Mesenchymal stem cell (in vitro differentiated cells and primary cell): Measurements from ENCODE around the gene CCDC59.

Experiments used
- DNase-seq: peaks from one replicate; pipeline ENCODE4 v3.0.0-alpha.2; 2013
- H2AFZ ChIP-seq: one replicate; pipeline ENCODE4 v1.6.1; 2013; ENCODE audit warnings: low read depth, mild to moderate bottlenecking, control low read depth, inconsistent platforms, low read length, moderate library complexity
- H2AK5ac ChIP-seq: 2 replicates; pipeline ENCODE4 v1.6.1; 2013; ENCODE audit warnings: low read length, moderate library complexity, mild to moderate bottlenecking, inconsistent platforms; ENCODE audit not compliant: severe bottlenecking
- H2BK120ac ChIP-seq: one replicate; pipeline ENCODE4 v1.6.1; 2013; ENCODE audit warnings: low read depth, mild to moderate bottlenecking, inconsistent platforms, low read length, moderate library complexity
- H2BK12ac ChIP-seq, 2 experiments: one replicate each; pipeline ENCODE4 v1.6.1; 2013; ENCODE audit warnings: inconsistent platforms in 2 of 2, low read length in 2 of 2, mild to moderate bottlenecking in 2 of 2, moderate library complexity in 2 of 2, control low read depth in 1 of 2
- H2BK15ac ChIP-seq: one replicate; pipeline ENCODE4 v1.6.1; 2013; ENCODE audit warnings: mild to moderate bottlenecking, low read depth, inconsistent platforms; ENCODE audit not compliant: poor library complexity, severe bottlenecking
- H2BK5ac ChIP-seq: 2 replicates; pipeline ENCODE4 v1.6.1; 2013; ENCODE audit warnings: low read depth, mild to moderate bottlenecking, low read length, control low read depth, inconsistent platforms; ENCODE audit not compliant: poor library complexity, severe bottlenecking
- H3K14ac ChIP-seq, 2 experiments: one replicate each; pipeline ENCODE4 v1.6.1; 2013; ENCODE audit warnings: inconsistent platforms in 2 of 2, low read length in 2 of 2, control low read depth in 1 of 2, mild to moderate bottlenecking in 1 of 2, moderate library complexity in 1 of 2
- H3K18ac ChIP-seq, 2 experiments: one replicate each; pipeline ENCODE4 v1.6.1; 2013; ENCODE audit warnings: inconsistent platforms in 2 of 2, low read length in 2 of 2, control low read depth in 1 of 2, low read depth in 1 of 2, mild to moderate bottlenecking in 1 of 2
- H3K23ac ChIP-seq, 2 experiments: one replicate each; pipeline ENCODE4 v1.6.1; 2013; ENCODE audit warnings: inconsistent platforms in 2 of 2, low read length in 2 of 2, mild to moderate bottlenecking in 2 of 2, moderate library complexity in 2 of 2, control low read depth in 1 of 2
- H3K27ac ChIP-seq: 2 replicates; pipeline ENCODE4 v1.5.1; 2013; ENCODE audit warnings: mild to moderate bottlenecking, moderate library complexity, low read length, control low read depth, inconsistent platforms; ENCODE audit not compliant: poor library complexity, severe bottlenecking
- H3K27me3 ChIP-seq, 2 experiments: 2 replicates each; pipeline versions ENCODE4 v1.6.1 to v1.7.0; 2013; ENCODE audit warnings: low read length in 2 of 2, mild to moderate bottlenecking in 2 of 2, moderate library complexity in 2 of 2, control low read depth in 1 of 2, inconsistent platforms in 1 of 2; ENCODE audit not compliant: control insufficient read depth in 1 of 2, insufficient read depth in 1 of 2
- H3K36me3 ChIP-seq, 2 experiments: 2 replicates each; pipeline versions ENCODE4 v1.6.1 to v1.7.0; 2013; ENCODE audit warnings: low read length in 2 of 2, control low read depth in 1 of 2, inconsistent platforms in 1 of 2, low read depth in 1 of 2, mild to moderate bottlenecking in 1 of 2; ENCODE audit not compliant: insufficient read depth in 2 of 2, control insufficient read depth in 1 of 2
- H3K4ac ChIP-seq, 2 experiments: one replicate each; pipeline ENCODE4 v1.6.1; 2013; ENCODE audit warnings: inconsistent platforms in 2 of 2, low read length in 2 of 2, mild to moderate bottlenecking in 2 of 2, moderate library complexity in 2 of 2, control low read depth in 1 of 2, low read depth in 1 of 2
- H3K4me1 ChIP-seq: 2 replicates; pipeline ENCODE4 v1.6.1; 2013; ENCODE audit warnings: low read depth, low read length, control low read depth; ENCODE audit not compliant: control insufficient read depth, insufficient read depth
- H3K4me2 ChIP-seq: 2 replicates; pipeline ENCODE4 v1.6.1; 2013; ENCODE audit warnings: low read length, mild to moderate bottlenecking, inconsistent platforms; ENCODE audit not compliant: poor library complexity, severe bottlenecking
- H3K4me3 ChIP-seq, 2 experiments: 2 replicates each; pipeline versions ENCODE4 v1.5.1 to v1.7.0; 2013; ENCODE audit warnings: low read length in 2 of 2, mild to moderate bottlenecking in 2 of 2, control low read depth in 1 of 2, low read depth in 1 of 2; ENCODE audit not compliant: insufficient read depth in 1 of 2
- H3K79me1 ChIP-seq: replicated peaks from 2 replicates; pipeline ENCODE4 v1.6.1; 2013; ENCODE audit warnings: mild to moderate bottlenecking, control low read depth, low read length, inconsistent platforms; ENCODE audit not compliant: poor library complexity, severe bottlenecking
- H3K9ac ChIP-seq: 2 replicates; pipeline ENCODE4 v1.7.0; 2013; ENCODE audit warnings: mild to moderate bottlenecking, low read length, moderate library complexity
- H3K9me3 ChIP-seq: 2 replicates; pipeline ENCODE4 v1.7.0; 2013; ENCODE audit warnings: mild to moderate bottlenecking, low read length; ENCODE audit not compliant: control insufficient read depth
- H4K8ac ChIP-seq: one replicate; pipeline ENCODE4 v1.6.1; 2013; ENCODE audit warnings: inconsistent platforms, mild to moderate bottlenecking, low read length, moderate library complexity
- H4K91ac ChIP-seq: one replicate; pipeline ENCODE4 v1.6.1; 2013; ENCODE audit warnings: mild to moderate bottlenecking, low read length, inconsistent platforms
- WGBS: methylation state at CpG from one replicate; pipeline ENCODE4 v1.1.7; 2013; ENCODE audit warnings: mixed read lengths; 5-methylcytosine and 5-hydroxymethylcytosine counted together

The CCDC59 gene

DNA sequence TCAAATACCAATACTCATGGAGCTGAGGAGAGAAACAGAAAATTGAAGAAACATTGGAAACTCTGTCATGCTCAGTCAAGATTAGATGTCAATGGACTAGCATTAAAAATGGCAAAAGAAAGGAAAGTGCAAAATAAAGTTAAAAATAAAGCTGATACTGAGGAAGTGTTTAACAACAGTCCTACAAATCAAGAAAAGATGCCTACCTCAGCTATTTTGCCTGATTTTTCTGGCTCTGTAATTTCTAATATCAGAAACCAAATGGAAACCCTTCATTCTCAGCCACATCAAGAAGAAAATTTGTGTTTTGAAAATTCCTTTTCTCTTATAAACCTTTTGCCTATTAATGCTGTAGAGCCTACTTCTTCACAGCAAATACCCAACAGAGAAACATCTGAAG is 40.7 kb upstream of the CCDC59 start:
- Histone ChIP-seq H3K23ac (no peak overlapping the region), H3K4me2 (no peak overlapping the region), H3K36me3 (peaks cover 0 to 4% of the 10 kb centered on the region in 2 experiments), H3K79me1 (peaks cover 1% of the 10 kb centered on the region), H3K27me3 (no peaks in the 10 kb centered on the region), H3K14ac (no peak overlapping the region), H2BK15ac (no peak overlapping the region), H4K8ac (no peak overlapping the region), H2BK5ac (no peak overlapping the region), H4K91ac (no peak overlapping the region), H3K27ac (no peak overlapping the region), H3K9ac (no peak overlapping the region), H2BK12ac (no peak overlapping the region), H2BK120ac (no peak overlapping the region), H3K18ac (no peak overlapping the region), H3K4me3 (no peak overlapping the region), H2AK5ac (no peak overlapping the region), H3K4ac (no peak overlapping the region), H2AFZ (no peak overlapping the region), H3K9me3 (no peaks in the 10 kb centered on the region), H3K4me1 (no peaks in the 10 kb centered on the region)
- no peak for DNase-seq

DNA sequence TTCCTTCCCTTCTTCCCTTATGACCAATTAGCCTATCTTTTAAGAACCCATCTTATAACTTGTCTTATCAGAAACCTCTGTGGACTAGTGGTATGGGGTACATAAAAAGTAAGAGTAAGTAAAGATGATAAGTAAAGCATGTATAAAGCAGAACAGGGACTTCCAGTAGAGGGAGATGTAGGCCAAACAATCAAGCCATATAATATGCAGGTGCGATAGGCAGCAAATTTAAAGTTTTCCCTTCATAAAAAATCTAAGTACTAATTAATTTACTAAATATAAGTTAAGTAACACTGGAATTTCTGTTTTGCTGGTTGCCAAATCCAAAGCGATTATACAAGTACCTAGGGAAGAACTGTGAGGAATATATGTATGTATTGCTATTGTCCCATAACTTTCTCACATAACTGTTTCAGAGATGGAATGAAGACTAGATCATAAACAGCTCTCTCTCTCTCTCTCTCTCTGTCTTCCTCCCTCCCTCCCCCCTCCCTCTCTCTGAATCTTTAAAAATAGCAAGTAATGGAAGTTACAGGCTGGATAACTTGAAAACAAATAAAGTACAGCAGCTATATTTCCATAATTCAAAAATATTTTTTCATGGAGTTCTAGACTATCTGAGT is 25.9 kb upstream of the CCDC59 start:
- no peaks in the 10 kb centered on the region for H3K27me3 ChIP-seq
- no peak overlapping the region for H3K23ac ChIP-seq
- no peak overlapping the region for H3K14ac ChIP-seq
- no peak overlapping the region for H2AK5ac ChIP-seq
- H4K91ac ChIP-seq: no peak overlapping the region
- H3K36me3 ChIP-seq: peaks cover 0 to 8% of the 10 kb centered on the region in 2 experiments
- H2BK5ac ChIP-seq: no peak overlapping the region
- H3K4me2 ChIP-seq: no peak overlapping the region
- H3K9ac ChIP-seq: no peak overlapping the region
- no peak overlapping the region for H2AFZ ChIP-seq
- no peak overlapping the region for H3K18ac ChIP-seq
- DNase-seq: peak; percentile 8
- no peaks in the 10 kb centered on the region for H3K4me1 ChIP-seq
- peaks cover 8% of the 10 kb centered on the region for H3K79me1 ChIP-seq
- no peak overlapping the region for H2BK15ac ChIP-seq
- H3K4me3 ChIP-seq: no peak overlapping the region
- no peaks in the 10 kb centered on the region for H3K9me3 ChIP-seq
- no peak overlapping the region for H2BK120ac ChIP-seq
- H2BK12ac ChIP-seq: no peak overlapping the region
- no peak overlapping the region for H4K8ac ChIP-seq
- no peak overlapping the region for H3K27ac ChIP-seq
- no peak overlapping the region for H3K4ac ChIP-seq
- WGBS: no CpG with 5 or more reads among the region's 2 CpGs

DNA sequence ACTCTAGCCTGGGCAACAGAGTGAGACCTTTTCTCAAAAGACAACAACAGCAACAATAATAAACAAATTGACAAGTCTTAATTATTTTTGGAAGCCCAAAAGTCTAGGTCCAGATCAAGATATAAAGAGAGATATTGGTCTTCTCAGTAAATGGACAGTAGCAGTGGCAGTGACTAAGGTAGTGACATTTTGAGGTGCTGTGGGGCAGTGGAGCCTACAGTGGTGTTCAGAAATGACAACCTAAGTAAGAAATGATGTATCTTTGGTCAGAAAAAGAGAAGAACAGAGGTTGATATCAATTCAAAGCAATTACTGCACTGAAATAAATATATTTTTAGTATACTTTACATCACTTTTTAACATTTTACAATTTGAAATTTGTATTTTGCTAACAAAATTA is 20.8 kb upstream of the CCDC59 start:
- no peak overlapping the region for H2BK120ac ChIP-seq
- H3K4me2 ChIP-seq: no peak overlapping the region
- H3K18ac ChIP-seq: no peak overlapping the region
- H3K9me3 ChIP-seq: peaks cover 3% of the 10 kb centered on the region
- H3K4ac ChIP-seq: no peak overlapping the region
- peaks cover 5% of the 10 kb centered on the region for H3K79me1 ChIP-seq
- no peak overlapping the region for H4K91ac ChIP-seq
- H3K4me1 ChIP-seq: no peaks in the 10 kb centered on the region
- H2BK5ac ChIP-seq: no peak overlapping the region
- no peak overlapping the region for H2AK5ac ChIP-seq
- H2BK15ac ChIP-seq: no peak overlapping the region
- no peak overlapping the region for H3K9ac ChIP-seq
- H3K14ac ChIP-seq: no peak overlapping the region
- no peaks in the 10 kb centered on the region for H3K27me3 ChIP-seq
- no peak for DNase-seq
- no peak overlapping the region for H3K23ac ChIP-seq
- no peak overlapping the region for H3K4me3 ChIP-seq
- no peak overlapping the region for H4K8ac ChIP-seq
- H3K36me3 ChIP-seq: peaks cover 0 to 2% of the 10 kb centered on the region in 2 experiments
- H2BK12ac ChIP-seq: no peak overlapping the region
- H2AFZ ChIP-seq: no peak overlapping the region
- no peak overlapping the region for H3K27ac ChIP-seq

DNA sequence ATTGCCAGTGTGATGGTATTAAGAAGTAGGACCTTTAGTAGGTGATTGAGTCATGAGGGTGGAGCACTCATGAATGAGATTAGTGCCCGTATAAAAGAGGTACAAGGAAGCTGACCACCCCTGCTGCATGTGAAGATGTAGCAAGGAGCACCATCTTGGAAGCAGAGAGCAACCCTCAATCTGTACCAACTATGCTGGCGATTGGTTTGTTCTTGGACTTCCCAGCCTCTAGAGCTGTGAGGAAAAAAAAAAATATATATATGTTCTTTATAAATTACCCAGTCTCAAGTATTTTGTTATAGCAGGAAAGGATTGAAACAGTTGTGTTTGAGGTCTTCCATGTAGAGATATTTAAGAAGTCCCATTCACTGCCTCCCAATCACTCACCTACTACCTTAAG is 17.0 kb upstream of the CCDC59 start:
- Histone ChIP-seq H3K27me3 (no peaks in the 10 kb centered on the region), H2BK120ac (no peak overlapping the region), H4K8ac (no peak overlapping the region), H3K79me1 (peaks cover 8% of the 10 kb centered on the region), H3K14ac (no peak overlapping the region), H4K91ac (no peak overlapping the region), H2BK15ac (no peak overlapping the region), H2BK12ac (no peak overlapping the region), H3K4ac (no peak overlapping the region), H2AFZ (no peak overlapping the region), H3K4me2 (no peak overlapping the region), H3K23ac (no peak overlapping the region), H3K27ac (no peak overlapping the region), H3K4me1 (no peaks in the 10 kb centered on the region), H3K9me3 (peaks cover 3% of the 10 kb centered on the region), H3K9ac (no peak overlapping the region), H2BK5ac (no peak overlapping the region), H3K18ac (no peak overlapping the region), H2AK5ac (no peak overlapping the region), H3K36me3 (peaks cover 0 to 7% of the 10 kb centered on the region in 2 experiments), H3K4me3 (no peak overlapping the region)
- 91% methylated on average over 1 of the region's 2 CpGs for WGBS
- no peak for DNase-seq
